WERI-Rb-1 (cell line): Measurements from ENCODE around the gene CCDC13.

Source experiments
- DNase-seq: peaks from one replicate; pipeline ENCODE4 v3.0.0-alpha.2; 2020
- H3K27ac ChIP-seq: fragments of 250-450 bp; sonication (Bioruptor Pico); 2 replicates; pipeline ENCODE4 v1.5.1; 2020; ENCODE audit warnings: mild to moderate bottlenecking, moderate library complexity
- H3K27me3 ChIP-seq: fragments of 250-450 bp; sonication (Bioruptor Pico); 2 replicates; pipeline ENCODE4 v1.5.1; 2021; ENCODE audit warnings: mild to moderate bottlenecking, low read depth, moderate library complexity; ENCODE audit not compliant: insufficient read depth, severe bottlenecking
- H3K36me3 ChIP-seq: fragments of 250-450 bp; sonication (Bioruptor Pico); 2 replicates; pipeline ENCODE4 v1.5.1; 2020; ENCODE audit warnings: mild to moderate bottlenecking, moderate library complexity
- H3K4me3 ChIP-seq: 2 replicates; pipeline ENCODE4 v1.5.1; 2011; ENCODE audit warnings: low read depth, mild to moderate bottlenecking, control low read depth, low read length
- H3K9me3 ChIP-seq: fragments of 250-450 bp; sonication (Bioruptor Pico); 2 replicates; pipeline ENCODE4 v1.5.1; 2021; ENCODE audit warnings: mild to moderate bottlenecking, moderate library complexity; ENCODE audit not compliant: severe bottlenecking
- TF ChIP-seq, protein P1 (sequence below): IDR thresholded peaks from 2 replicates; pipeline ENCODE4 v1.5.1; 2011; ENCODE audit warnings: low read depth, mild to moderate bottlenecking, control low read depth, inconsistent platforms, low read length

The CCDC13 gene, protein sequence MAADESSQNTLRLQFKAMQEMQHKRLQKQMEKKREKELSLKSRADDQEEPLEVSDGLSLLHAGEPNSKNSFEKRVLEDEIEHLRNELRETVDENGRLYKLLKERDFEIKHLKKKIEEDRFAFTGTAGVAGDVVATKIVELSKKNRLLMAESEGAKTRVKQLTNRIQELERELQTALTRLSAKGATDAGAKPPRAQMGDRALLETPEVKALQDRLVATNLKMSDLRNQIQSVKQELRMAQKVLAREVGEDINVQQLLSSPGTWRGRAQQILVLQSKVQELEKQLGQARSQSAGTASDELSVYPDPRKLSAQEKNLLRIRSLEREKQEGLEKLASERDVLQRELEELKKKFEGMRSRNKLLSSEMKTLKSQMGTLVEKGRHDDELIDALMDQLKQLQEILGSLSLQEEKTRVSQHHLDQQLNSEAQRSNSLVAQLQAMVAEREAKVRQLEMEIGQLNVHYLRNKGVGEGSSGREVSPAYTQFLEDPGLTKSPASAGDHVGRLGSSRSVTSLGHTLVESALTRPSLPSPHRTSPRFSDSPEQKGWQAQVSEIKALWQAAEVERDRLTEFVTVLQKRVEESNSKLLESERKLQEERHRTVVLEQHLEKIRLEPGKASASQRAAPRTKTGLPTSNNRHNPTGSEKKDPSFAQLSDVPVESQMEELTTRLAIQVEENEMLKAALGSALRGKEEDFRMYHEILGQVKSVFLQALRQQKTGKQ

DNA sequence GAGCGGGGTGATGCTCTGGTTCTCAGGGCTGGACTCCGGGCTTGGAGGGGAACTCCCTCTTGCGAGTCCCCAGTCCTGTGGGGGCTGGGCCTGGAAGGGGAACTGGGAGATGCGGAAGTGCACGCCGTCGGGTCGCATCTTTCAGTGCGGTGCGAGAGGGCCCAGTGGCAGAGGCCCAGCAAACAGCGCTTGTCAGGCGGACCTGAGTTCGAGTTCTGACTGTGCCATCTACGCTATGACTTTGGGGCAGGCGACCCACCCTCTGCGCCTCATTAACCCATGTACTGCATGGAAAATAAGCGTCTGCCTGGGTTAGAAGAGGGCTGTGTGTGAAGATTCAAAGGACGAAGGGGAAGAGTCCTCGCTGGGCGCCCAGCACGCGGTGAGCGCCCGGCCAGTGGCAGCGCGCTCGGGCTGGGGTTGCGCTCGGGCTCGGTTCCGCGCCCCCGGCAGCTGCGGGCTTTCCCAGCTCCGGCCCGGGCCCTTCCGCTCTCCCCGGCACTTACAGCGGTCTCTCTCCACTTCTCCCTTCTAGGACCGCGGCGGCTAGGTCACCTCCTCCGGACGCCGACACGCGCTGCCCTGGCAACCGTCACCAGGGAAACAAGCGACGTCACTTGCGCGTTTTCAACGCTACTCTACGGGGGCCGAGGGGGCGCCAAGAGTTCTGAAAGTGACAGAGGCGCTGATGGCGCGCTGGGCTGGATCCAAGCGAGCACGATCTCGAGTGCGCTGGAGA lies at the start of gene CCDC13:
Gene CCDC13 (minus strand): TSS at position 584 of the 739 bp plus-strand sequence. CDS start 14,908 bp downstream, outside the sequence.
- DNase-seq = peak; percentile 92
- H3K9me3 ChIP-seq = no peaks in the 10 kb centered on the region
- peak within 1 kb of the TSS; percentile 59 for H3K4me3 ChIP-seq
- TF ChIP-seq, protein P1, sequence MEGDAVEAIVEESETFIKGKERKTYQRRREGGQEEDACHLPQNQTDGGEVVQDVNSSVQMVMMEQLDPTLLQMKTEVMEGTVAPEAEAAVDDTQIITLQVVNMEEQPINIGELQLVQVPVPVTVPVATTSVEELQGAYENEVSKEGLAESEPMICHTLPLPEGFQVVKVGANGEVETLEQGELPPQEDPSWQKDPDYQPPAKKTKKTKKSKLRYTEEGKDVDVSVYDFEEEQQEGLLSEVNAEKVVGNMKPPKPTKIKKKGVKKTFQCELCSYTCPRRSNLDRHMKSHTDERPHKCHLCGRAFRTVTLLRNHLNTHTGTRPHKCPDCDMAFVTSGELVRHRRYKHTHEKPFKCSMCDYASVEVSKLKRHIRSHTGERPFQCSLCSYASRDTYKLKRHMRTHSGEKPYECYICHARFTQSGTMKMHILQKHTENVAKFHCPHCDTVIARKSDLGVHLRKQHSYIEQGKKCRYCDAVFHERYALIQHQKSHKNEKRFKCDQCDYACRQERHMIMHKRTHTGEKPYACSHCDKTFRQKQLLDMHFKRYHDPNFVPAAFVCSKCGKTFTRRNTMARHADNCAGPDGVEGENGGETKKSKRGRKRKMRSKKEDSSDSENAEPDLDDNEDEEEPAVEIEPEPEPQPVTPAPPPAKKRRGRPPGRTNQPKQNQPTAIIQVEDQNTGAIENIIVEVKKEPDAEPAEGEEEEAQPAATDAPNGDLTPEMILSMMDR = no peak
- H3K36me3 ChIP-seq = no peaks in the 10 kb centered on the region
- no peaks in the 10 kb centered on the region for H3K27me3 ChIP-seq
- 0 out of 2 replicates have a peak within 1 kb of the TSS, but pooled peaks have one; percentile 12 for H3K27ac ChIP-seq

DNA sequence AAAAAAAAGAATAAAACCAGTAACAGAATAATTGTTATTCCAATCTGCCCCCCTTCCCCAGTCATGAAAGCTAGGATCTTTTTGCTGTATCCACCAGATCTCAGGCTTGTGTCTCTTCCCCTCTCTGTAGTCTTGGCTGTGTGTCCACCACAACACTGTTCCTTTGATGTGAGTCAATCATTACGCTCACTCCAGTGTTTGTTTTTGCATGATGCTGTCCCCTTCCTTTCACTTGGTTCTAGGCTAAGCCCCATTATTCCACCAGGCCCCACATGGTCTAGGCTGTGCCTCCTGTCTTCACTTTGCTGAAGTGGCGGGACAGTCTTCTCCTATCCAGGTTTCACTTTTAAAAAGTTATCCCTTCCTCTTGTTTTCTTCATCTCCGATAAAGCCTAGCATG lies 49.8 kb upstream of the CCDC13 start:
- DNase-seq = no peak
- Histone ChIP-seq H3K4me3 (no peak overlapping the region), H3K27me3 (no peaks in the 10 kb centered on the region), H3K9me3 (peaks cover 5% of the 10 kb centered on the region), H3K27ac (peak overlapping the region; percentile 71), H3K36me3 (no peaks in the 10 kb centered on the region)
- TF ChIP-seq, protein P1 = no peak

DNA sequence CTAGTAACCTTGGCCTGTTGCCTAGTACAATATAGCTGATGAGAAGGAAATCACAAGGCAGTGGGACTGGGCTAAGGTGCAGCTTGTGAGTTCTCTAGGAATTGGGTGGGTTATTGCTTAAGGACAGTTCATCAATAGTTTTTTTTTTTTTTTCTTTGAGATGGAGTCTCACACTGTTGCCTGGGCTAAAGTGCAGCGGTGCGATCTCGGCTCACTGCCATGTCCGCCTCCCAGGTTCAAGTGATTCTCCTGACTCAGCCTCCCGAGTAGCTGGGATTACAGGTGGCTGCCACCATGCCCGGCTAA lies 47.6 kb upstream of the CCDC13 start:
- TF ChIP-seq, protein P1 = no peak
- H3K27ac ChIP-seq = no peak overlapping the region

DNA sequence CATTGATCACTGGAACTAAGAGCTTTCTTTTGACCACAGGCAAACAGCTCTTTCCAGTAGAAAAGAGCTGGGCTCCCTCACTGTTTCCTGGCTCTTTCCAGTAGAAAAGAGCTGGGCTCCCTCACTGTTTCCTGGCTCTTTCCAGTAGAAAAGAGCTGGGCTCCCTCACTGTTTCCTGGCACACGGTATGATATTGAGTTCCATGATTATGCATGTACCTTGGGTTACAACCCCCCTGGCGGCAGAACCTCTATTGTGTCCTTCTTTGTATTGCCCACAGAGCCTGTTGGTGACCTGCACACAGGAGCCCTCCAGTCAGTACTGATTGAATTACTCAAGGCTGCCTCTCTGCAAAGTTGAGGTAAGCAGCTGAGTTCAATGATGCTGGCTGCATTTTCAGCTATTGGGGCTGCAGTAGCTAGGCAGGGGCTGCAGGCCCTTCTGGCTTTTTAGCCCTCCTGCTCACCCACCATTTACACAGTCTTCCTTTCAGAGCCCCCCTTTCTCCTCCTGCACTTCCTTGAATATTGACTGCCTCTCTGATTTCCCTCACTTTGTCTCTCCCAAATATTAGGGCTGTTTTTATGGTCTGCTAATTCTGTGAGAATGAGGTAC lies 46.4 kb upstream of the CCDC13 start:
- Histone ChIP-seq H3K27me3 (no peaks in the 10 kb centered on the region), H3K4me3 (no peak overlapping the region), H3K27ac (no peak overlapping the region), H3K36me3 (no peaks in the 10 kb centered on the region), H3K9me3 (peaks cover 2% of the 10 kb centered on the region)
- TF ChIP-seq, protein P1 = no peak
- no peak for DNase-seq

More for the DNA sequence above, 47.6 kb upstream of the CCDC13 start:
- Histone ChIP-seq H3K27me3 (no peaks in the 10 kb centered on the region), H3K36me3 (no peaks in the 10 kb centered on the region), H3K9me3 (peaks cover 5% of the 10 kb centered on the region), H3K4me3 (no peak overlapping the region)
- DNase-seq = no peak

DNA sequence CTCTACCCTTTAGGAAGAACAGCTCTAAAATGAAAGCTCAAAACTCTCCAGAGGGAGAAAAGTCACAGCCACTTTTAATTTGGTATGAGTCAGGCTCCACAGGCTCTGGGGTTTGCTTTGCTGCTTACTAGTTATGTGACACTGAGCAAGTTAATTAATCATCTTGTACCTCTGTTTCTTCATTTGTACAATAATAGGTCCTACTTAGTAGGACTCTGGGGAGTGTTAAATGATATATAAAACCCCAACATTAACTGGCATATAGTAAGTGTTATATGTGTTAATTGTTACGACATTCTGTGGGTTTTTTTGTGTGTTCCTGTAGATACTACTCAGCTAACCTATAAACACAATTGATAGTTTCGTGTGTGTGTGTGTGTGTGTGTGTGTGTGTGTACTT lies 42.8 kb upstream of the CCDC13 start:
- H3K27ac ChIP-seq = no peak overlapping the region
- H3K36me3 ChIP-seq = no peaks in the 10 kb centered on the region
- no peak for DNase-seq
- H3K27me3 ChIP-seq = no peaks in the 10 kb centered on the region
- no peak overlapping the region for H3K4me3 ChIP-seq
- TF ChIP-seq, protein P1 = no peak
- no peaks in the 10 kb centered on the region for H3K9me3 ChIP-seq
